ENCODE data around the gene ILDR1. TPM values are rescaled to one million over a fixed set of nuclear protein-coding genes. Genes with fewer than 3 reads are reported as not detected.

Gene ILDR1
- total and polyA plus RNA-seq, 2 of the 4 experiments (the other 2 are of a cell fraction): not detected

- H3K4me3 ChIP-seq (ENCODE audit: insufficient read depth, low read depth, low read length): no peak overlapping the region
Observed at GRCh38 chr3:122002611-122003010, 19.4 kb downstream of the ILDR1 start.

More at GRCh38 chr3:122002611-122003010, 19.4 kb downstream of the ILDR1 start:
- no peak overlapping the region for H2AK9ac ChIP-seq (replicated peaks; ENCODE audit: low read depth, low read length, poor library complexity)
- no peaks in the 10 kb centered on the region; the same call in 1 of the 2 replicates for H3K4me1 ChIP-seq (ENCODE audit: control insufficient read depth, insufficient read depth, low read length)
- no peak overlapping the region for H3K14ac ChIP-seq (replicated peaks; ENCODE audit: low read depth, low read length)
- POLR2A ChIA-PET (ENCODE audit: unreplicated experiment): no interaction called here
- dilution Hi-C loops (cut with HindIII; ENCODE audit: low sequenced_read_pairs, unreplicated experiment) (no loop called here), in situ Hi-C loops (cut with MboI; ENCODE audit: low sequenced_read_pairs) (no loop called here), intact Hi-C loops (cut with micrococcal nuclease) (no loop called here)
- no TSS peak for BruUV-seq (replicated peaks)
- no peak overlapping the region for H2BK5ac ChIP-seq (ENCODE audit: low read depth, low read length, poor library complexity, severe bottlenecking)
- ATAC-seq (ENCODE audit: low read depth) (no peak), DNase-seq (no peak)
- no peaks in the 10 kb centered on the region for H3K79me1 ChIP-seq (ENCODE audit: low read depth in 1 of 2, low read length in 2 of 2)
- CTCF ChIA-PET: no interaction called here
- no peaks in the 10 kb centered on the region for H3K36me3 ChIP-seq (ENCODE audit: control insufficient read depth, insufficient read depth, low read length)
- H3K56ac ChIP-seq (ENCODE audit: extremely low read depth, insufficient read depth, low read length): no peak overlapping the region
- no peak overlapping the region for H4K8ac ChIP-seq (ENCODE audit: low read depth in 2 of 2, low read length in 2 of 2)
- no peak overlapping the region for H4K5ac ChIP-seq (ENCODE audit: low read depth, low read length)
- H3K23ac ChIP-seq (ENCODE audit: low read depth, low read length): no peak overlapping the region
- no peak for TF ChIP-seq FOS (IDR thresholded peaks at IDR 0.05; ENCODE audit: low read depth, low read length)
- no peak for TF ChIP-seq RCOR1 (IDR thresholded peaks at IDR 0.05; ENCODE audit: insufficient replicate concordance, low read length)
- no peak for TF ChIP-seq ELK1 (IDR thresholded peaks at IDR 0.05; ENCODE audit: borderline replicate concordance, low read depth, low read length)
- no peak for TF ChIP-seq BHLHE40 (IDR thresholded peaks at IDR 0.05; ENCODE audit: low read depth, low read length)
- TF ChIP-seq RFX5 (IDR thresholded peaks at IDR 0.05; ENCODE audit: low read depth, low read length): no peak
- TF ChIP-seq CTCF (conservative IDR thresholded peaks at IDR 0.05; ENCODE audit: low read depth, low read length): no peak
- no peak for TF ChIP-seq USF2 (IDR thresholded peaks at IDR 0.05; ENCODE audit: low read depth, low read length)
- no peak for TF ChIP-seq SMC3 (IDR thresholded peaks at IDR 0.05; ENCODE audit: low read depth, low read length)
- TF ChIP-seq CHD1 (IDR thresholded peaks at IDR 0.05; ENCODE audit: low read depth, low read length): no peak
- no peak for TF ChIP-seq MAFK (IDR thresholded peaks at IDR 0.05; ENCODE audit: low read depth, low read length)
- H4K91ac ChIP-seq (ENCODE audit: insufficient read depth, low read depth, low read length): no peak overlapping the region
- WGBS, 2 experiments (ENCODE audit: extremely low coverage in 2 of 2, insufficient read length in 1 of 2): no CpG with 5 or more reads among the region's 7 CpGs
- no peaks in the 10 kb centered on the region for H4K20me1 ChIP-seq (ENCODE audit: insufficient read depth, low read length)
- H3K4ac ChIP-seq (ENCODE audit: low read depth, low read length): no peak overlapping the region
- no peak overlapping the region for H3K4me2 ChIP-seq (ENCODE audit: low read depth, low read length)
- H2AK5ac ChIP-seq (ENCODE audit: low read depth, low read length): no peak overlapping the region
- H3K18ac ChIP-seq (ENCODE audit: low read depth, low read length): no peak overlapping the region
- H2BK20ac ChIP-seq (ENCODE audit: low read depth, low read length): no peak overlapping the region
- no peak overlapping the region for H3K9ac ChIP-seq (ENCODE audit: low read depth, low read length)
- no peaks in the 10 kb centered on the region for H3K9me1 ChIP-seq (ENCODE audit: insufficient read depth, low read length)
- no peak overlapping the region for H2BK120ac ChIP-seq (ENCODE audit: low read depth, low read length)
- H3K27me3 ChIP-seq (ENCODE audit: control insufficient read depth, insufficient read depth, low read length): no peaks in the 10 kb centered on the region; the same call in none of the 2 replicates
- no peak overlapping the region for H2AFZ ChIP-seq (replicated peaks; ENCODE audit: low read length, poor library complexity)
- H3K27ac ChIP-seq (ENCODE audit: insufficient read depth, low read length): no peak overlapping the region
- no peaks in the 10 kb centered on the region for H3K9me3 ChIP-seq (ENCODE audit: control insufficient read depth, insufficient read depth, low read length)
- no peak overlapping the region for H2BK15ac ChIP-seq (ENCODE audit: low read depth, low read length)
